Measurements from ENCODE around the gene LCA5.

LCA5 gene

DNA sequence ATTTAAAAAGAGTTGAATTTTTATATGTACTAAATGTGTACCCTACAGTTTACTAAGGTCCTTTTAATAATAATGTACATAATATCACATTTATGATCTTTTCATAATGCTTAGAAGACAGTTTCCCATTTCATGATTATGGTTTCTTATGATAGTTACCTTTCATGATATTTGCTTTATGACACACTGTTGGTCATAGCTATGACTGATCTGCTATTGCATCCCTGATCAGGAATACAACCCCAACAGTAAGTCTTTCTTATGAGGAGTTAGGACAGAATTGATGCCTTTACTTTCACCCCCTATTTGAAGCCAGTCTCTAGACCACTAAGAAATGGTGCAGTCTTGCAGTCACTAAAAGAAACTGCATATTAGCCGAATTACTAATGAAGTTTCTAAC, 31.0 kb downstream of the LCA5 start:
- in situ Hi-C loops (cut with MboI; ENCODE audit: low pct_unique_long_range_greater_than_20kb, low sequenced_read_pairs, unreplicated experiment): no loop called here

GRCh38 chr6:79504372-79504771, 32.9 kb downstream of the LCA5 start:
- in situ Hi-C loops (cut with MboI; ENCODE audit: low pct_unique_long_range_greater_than_20kb, low sequenced_read_pairs, unreplicated experiment): no loop called here
- no peak for DNase-seq (ENCODE audit: low spot score)
- no peak for TF ChIP-seq CTCF (IDR thresholded peaks at IDR 0.05; ENCODE audit: extremely low read depth, insufficient read depth, missing control alignments)

More for the DNA sequence above, 31.0 kb downstream of the LCA5 start:
- TF ChIP-seq CTCF (IDR thresholded peaks at IDR 0.05; ENCODE audit: extremely low read depth, insufficient read depth, missing control alignments): no peak
- DNase-seq (ENCODE audit: low spot score): no peak

DNA sequence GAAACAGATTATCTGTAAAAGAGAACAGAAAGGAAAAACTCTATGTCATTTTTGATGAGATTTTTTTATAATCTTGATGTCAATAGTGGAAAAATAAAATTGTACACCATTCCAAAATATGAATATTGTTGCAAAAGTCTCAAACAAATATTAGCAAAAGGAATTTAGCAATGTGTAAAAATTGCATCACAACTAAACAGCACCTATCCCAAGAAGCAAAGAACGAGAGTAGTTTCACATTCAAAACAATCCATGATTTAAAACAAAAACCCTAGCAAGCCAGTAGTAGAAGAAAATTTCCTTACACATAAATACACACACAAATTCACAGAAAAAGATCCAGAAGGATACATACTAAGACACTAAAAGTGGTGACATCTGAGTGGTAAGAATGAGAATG, 38.4 kb downstream of the LCA5 start:
- no peak for TF ChIP-seq CTCF (IDR thresholded peaks at IDR 0.05; ENCODE audit: extremely low read depth, insufficient read depth, missing control alignments)
- in situ Hi-C loops (cut with MboI; ENCODE audit: low pct_unique_long_range_greater_than_20kb, low sequenced_read_pairs, unreplicated experiment): no loop called here
- no peak for DNase-seq (ENCODE audit: low spot score)

GRCh38 chr6:79495246-79495645, 42.0 kb downstream of the LCA5 start:
- no peak for DNase-seq (ENCODE audit: low spot score)
- in situ Hi-C loops (cut with MboI; ENCODE audit: low pct_unique_long_range_greater_than_20kb, low sequenced_read_pairs, unreplicated experiment): no loop called here
- TF ChIP-seq CTCF (IDR thresholded peaks at IDR 0.05; ENCODE audit: extremely low read depth, insufficient read depth, missing control alignments): no peak

GRCh38 chr6:79494841-79495240, 42.4 kb downstream of the LCA5 start:
- DNase-seq (ENCODE audit: low spot score): no peak
- in situ Hi-C loops (cut with MboI; ENCODE audit: low pct_unique_long_range_greater_than_20kb, low sequenced_read_pairs, unreplicated experiment): no loop called here
- no peak for TF ChIP-seq CTCF (IDR thresholded peaks at IDR 0.05; ENCODE audit: extremely low read depth, insufficient read depth, missing control alignments)

GRCh38 chr6:79470728-79471127, 66.5 kb downstream of the LCA5 start:
- DNase-seq (ENCODE audit: low spot score): no peak
- in situ Hi-C loops (cut with MboI; ENCODE audit: low pct_unique_long_range_greater_than_20kb, low sequenced_read_pairs, unreplicated experiment): no loop called here
- no peak for TF ChIP-seq CTCF (IDR thresholded peaks at IDR 0.05; ENCODE audit: extremely low read depth, insufficient read depth, missing control alignments)

All from GM13977 (cell line).